ENCODE measurements around the gene CSNK1G3. TPM values are rescaled to one million over a fixed set of nuclear protein-coding genes. Genes with fewer than 3 reads are reported as not detected.

CSNK1G3 gene
- total RNA-seq, 1 donor from 2014 or later = 82.7 TPM

GRCh38 chr5:123476731-123477130 lies 35.2 kb upstream of the CSNK1G3 start:
- no peak for DNase-seq
- no peak for ATAC-seq (ENCODE audit: low read depth)
- H3K27ac Mint-ChIP-seq = no peak overlapping the region
- TF ChIP-seq, protein P1, sequence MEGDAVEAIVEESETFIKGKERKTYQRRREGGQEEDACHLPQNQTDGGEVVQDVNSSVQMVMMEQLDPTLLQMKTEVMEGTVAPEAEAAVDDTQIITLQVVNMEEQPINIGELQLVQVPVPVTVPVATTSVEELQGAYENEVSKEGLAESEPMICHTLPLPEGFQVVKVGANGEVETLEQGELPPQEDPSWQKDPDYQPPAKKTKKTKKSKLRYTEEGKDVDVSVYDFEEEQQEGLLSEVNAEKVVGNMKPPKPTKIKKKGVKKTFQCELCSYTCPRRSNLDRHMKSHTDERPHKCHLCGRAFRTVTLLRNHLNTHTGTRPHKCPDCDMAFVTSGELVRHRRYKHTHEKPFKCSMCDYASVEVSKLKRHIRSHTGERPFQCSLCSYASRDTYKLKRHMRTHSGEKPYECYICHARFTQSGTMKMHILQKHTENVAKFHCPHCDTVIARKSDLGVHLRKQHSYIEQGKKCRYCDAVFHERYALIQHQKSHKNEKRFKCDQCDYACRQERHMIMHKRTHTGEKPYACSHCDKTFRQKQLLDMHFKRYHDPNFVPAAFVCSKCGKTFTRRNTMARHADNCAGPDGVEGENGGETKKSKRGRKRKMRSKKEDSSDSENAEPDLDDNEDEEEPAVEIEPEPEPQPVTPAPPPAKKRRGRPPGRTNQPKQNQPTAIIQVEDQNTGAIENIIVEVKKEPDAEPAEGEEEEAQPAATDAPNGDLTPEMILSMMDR (IDR thresholded peaks at IDR 0.05) = no peak
- H3K4me3 Mint-ChIP-seq = no peak overlapping the region
- intact Hi-C loops (cut with micrococcal nuclease) = no loop called here
- H3K9me3 Mint-ChIP-seq = no peaks in the 10 kb centered on the region
- H3K36me3 Mint-ChIP-seq (ENCODE audit: low read depth) = no peaks in the 10 kb centered on the region
- CTCF ChIA-PET = no interaction called here
- POLR2A ChIA-PET = no interaction called here
- H3K4me1 Mint-ChIP-seq = no peaks in the 10 kb centered on the region
- H3K27me3 Mint-ChIP-seq = peaks cover 19% of the 10 kb centered on the region

GRCh38 chr5:123478546-123478945 lies 33.4 kb upstream of the CSNK1G3 start:
- TF ChIP-seq, protein P1 (IDR thresholded peaks at IDR 0.05) = no peak
- intact Hi-C loops (cut with micrococcal nuclease) = no loop called here
- DNase-seq = no peak
- ATAC-seq (ENCODE audit: low read depth) = no peak
- Mint-ChIP-seq H3K36me3 (ENCODE audit: low read depth) (no peaks in the 10 kb centered on the region), H3K27me3 (peaks cover 19% of the 10 kb centered on the region), H3K27ac (no peak overlapping the region), H3K4me3 (no peak overlapping the region), H3K4me1 (no peaks in the 10 kb centered on the region), H3K9me3 (no peaks in the 10 kb centered on the region)
- CTCF ChIA-PET = no interaction called here
- POLR2A ChIA-PET = no interaction called here

GRCh38 chr5:123482258-123482657 lies 29.7 kb upstream of the CSNK1G3 start:
- Mint-ChIP-seq H3K27ac (no peak overlapping the region), H3K9me3 (no peaks in the 10 kb centered on the region), H3K4me3 (no peak overlapping the region), H3K4me1 (no peaks in the 10 kb centered on the region), H3K27me3 (peaks cover 21% of the 10 kb centered on the region), H3K36me3 (ENCODE audit: low read depth) (no peaks in the 10 kb centered on the region)
- DNase-seq = no peak
- ChIA-PET CTCF (no interaction called here), POLR2A (no interaction called here)
- intact Hi-C loops (cut with micrococcal nuclease) = no loop called here
- ATAC-seq (ENCODE audit: low read depth) = no peak
- TF ChIP-seq, protein P1 (IDR thresholded peaks at IDR 0.05) = no peak

- ChIA-PET CTCF (no interaction called here), POLR2A (interaction anchor here (1.3 kb wide), 1 partner anchor 60 kb away, joined by 3 read pairs; the partner anchor contains the start of gene CEP120)
- H3K36me3 Mint-ChIP-seq (ENCODE audit: low read depth) = no peaks in the 10 kb centered on the region
- TF ChIP-seq, protein P1 (IDR thresholded peaks at IDR 0.05) = no peak
- H3K27ac Mint-ChIP-seq = no peak overlapping the region
- no peaks in the 10 kb centered on the region for H3K4me1 Mint-ChIP-seq
- no peak overlapping the region for H3K4me3 Mint-ChIP-seq
- intact Hi-C loops (cut with micrococcal nuclease) = no loop called here
- H3K9me3 Mint-ChIP-seq = no peaks in the 10 kb centered on the region
- ATAC-seq (ENCODE audit: low read depth) (no peak), DNase-seq (no peak)
- H3K27me3 Mint-ChIP-seq = peaks cover 26% of the 10 kb centered on the region
Observed at GRCh38 chr5:123483446-123484077, 28.4 kb upstream of the CSNK1G3 start.

- intact Hi-C loops (cut with micrococcal nuclease) = no loop called here
- ChIA-PET POLR2A (no interaction called here), CTCF (no interaction called here)
- ATAC-seq (ENCODE audit: low read depth) = no peak
- Mint-ChIP-seq H3K36me3 (ENCODE audit: low read depth) (no peaks in the 10 kb centered on the region), H3K4me3 (no peak overlapping the region), H3K4me1 (no peaks in the 10 kb centered on the region), H3K27me3 (peaks cover 18% of the 10 kb centered on the region), H3K9me3 (no peaks in the 10 kb centered on the region), H3K27ac (no peak overlapping the region)
- TF ChIP-seq, protein P1 (IDR thresholded peaks at IDR 0.05) = no peak
- no peak for DNase-seq
Observed at GRCh38 chr5:123485275-123485674, 26.7 kb upstream of the CSNK1G3 start.
